ENCODE results near the gene DDX41. TPM values are rescaled to one million over a fixed set of nuclear protein-coding genes. Genes with fewer than 3 reads are reported as not detected.

The DDX41 gene
- total and polyA plus RNA-seq, 2 of the 13 experiments (the other 11 are each of a cell fraction or from before 2014, with no cell fraction given) = 62.8 to 105 TPM

- TF ChIP-seq, protein P1, sequence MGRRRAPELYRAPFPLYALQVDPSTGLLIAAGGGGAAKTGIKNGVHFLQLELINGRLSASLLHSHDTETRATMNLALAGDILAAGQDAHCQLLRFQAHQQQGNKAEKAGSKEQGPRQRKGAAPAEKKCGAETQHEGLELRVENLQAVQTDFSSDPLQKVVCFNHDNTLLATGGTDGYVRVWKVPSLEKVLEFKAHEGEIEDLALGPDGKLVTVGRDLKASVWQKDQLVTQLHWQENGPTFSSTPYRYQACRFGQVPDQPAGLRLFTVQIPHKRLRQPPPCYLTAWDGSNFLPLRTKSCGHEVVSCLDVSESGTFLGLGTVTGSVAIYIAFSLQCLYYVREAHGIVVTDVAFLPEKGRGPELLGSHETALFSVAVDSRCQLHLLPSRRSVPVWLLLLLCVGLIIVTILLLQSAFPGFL (CRISPR knock-in tag; IDR thresholded peaks at IDR 0.05) = no peak
- TF ChIP-seq CBX1 (IDR thresholded peaks at IDR 0.05; ENCODE audit: low read depth) (no peak), RXRB (CRISPR knock-in tag; IDR thresholded peaks at IDR 0.05; ENCODE audit: borderline replicate concordance) (no peak), MIER3 (CRISPR knock-in tag; IDR thresholded peaks at IDR 0.05; ENCODE audit: borderline replicate concordance) (no peak), NCOR1 (IDR thresholded peaks at IDR 0.05; ENCODE audit: borderline replicate concordance, low read length) (no peak)
Measured at GRCh38 chr5:177530638-177531037, 13.9 kb upstream of the DDX41 start (continued).

DNA sequence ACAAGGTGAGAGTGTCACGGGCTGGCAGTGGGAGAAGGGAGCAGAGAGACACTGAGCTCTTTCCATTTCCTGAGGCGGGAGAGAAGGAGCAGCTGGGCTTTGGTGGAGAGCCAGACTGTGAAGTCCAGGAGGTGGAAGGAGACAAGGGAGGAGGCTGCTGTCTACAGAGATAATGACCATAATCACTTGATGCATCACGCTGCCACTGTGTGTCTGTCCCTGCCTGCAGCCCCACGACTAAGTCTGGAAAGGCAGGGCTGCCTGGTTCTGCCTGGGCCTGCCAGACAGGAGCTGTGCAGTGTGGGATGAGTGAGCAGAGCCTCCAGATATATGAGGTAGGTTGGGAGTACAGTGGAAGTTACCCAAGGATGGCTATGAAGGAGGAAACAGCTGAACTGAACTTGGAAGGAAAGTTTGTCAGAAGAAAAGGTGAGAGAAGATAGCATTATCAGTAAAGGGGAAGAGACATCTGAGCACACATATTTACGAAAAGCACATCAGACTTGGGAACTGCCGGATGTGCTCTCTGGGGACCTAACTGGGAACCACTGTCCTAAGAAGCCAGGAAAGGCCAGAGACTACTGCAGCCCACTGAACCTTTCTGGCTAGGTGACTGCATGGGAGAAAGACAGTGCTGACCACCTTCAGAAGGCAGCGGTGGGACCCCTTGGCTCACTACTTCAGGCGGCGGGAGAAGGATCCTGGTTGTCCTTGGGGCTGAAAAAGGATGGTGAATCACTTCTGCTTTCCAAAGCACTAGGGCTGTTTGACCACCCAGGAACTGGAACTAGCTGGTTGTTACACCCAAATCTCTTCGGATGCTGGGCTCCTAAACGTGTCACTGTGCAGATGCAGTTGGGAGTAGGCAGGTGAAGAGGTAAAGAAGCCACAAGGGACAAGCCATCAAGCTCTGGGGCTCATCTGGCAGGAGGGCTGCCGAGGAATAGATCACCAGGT lies 12.8 kb upstream of the DDX41 start:
- ChIA-PET CTCF (ENCODE audit: low intra/inter-chr PET ratio, low total read pairs) (no interaction called here), POLR2A (no interaction called here)
- no TSS peak for BruUV-seq (replicated peaks)
- FAIRE-seq = no peak
- Histone ChIP-seq H2AFZ (ENCODE audit: low read length) (no peak overlapping the region), H3K27ac (ENCODE audit: extremely low read length, insufficient read depth, low read length) (no peak overlapping the region), H3K79me2 (ENCODE audit: insufficient read depth, low read length) (no peaks in the 10 kb centered on the region), H3K4me1 (ENCODE audit: insufficient read depth, low read length) (no peaks in the 10 kb centered on the region), H3K9ac (ENCODE audit: insufficient read depth, low read depth, low read length) (no peak overlapping the region), H3K4me2 (ENCODE audit: low read depth, low read length) (no peak overlapping the region), H4K20me1 (ENCODE audit: insufficient read depth, low read length) (no peaks in the 10 kb centered on the region), H3K36me3 (replicated peaks in 1 of 2; ENCODE audit: control insufficient read depth in 1 of 2, insufficient read depth in 2 of 2, low read length in 2 of 2) (peaks cover 42 to 91% of the 10 kb centered on the region in 2 experiments), H3K9me3 (ENCODE audit: low read length) (no peaks in the 10 kb centered on the region), H3K4me3 (replicated peaks in 1 of 3; ENCODE audit: insufficient read depth in 1 of 3, low read depth in 2 of 3, low read length in 3 of 3) (no peak overlapping the region), H3K27me3 (ENCODE audit: control insufficient read depth in 1 of 2, insufficient read depth in 2 of 2, low read length in 2 of 2) (no peaks in the 10 kb centered on the region)
- WGBS (ENCODE audit: low lambda C conversion rate) = 93% methylated on average over 9 of the region's 12 CpGs
- in situ Hi-C loops (cut with HindIII; ENCODE audit: extremely low pct_ligation_motif_present, low pct_unique_long_range_greater_than_20kb) (no loop called here), intact Hi-C loops (cut with micrococcal nuclease; ENCODE audit: unreplicated experiment) (no loop called here)
- no peak for DNase-seq (ENCODE audit: low spot score)
- ATAC-seq = no peak
- TF ChIP-seq CSRNP2 (CRISPR knock-in tag; conservative IDR thresholded peaks at IDR 0.05; ENCODE audit: low read depth) (no peak), SCMH1 (CRISPR knock-in tag; IDR thresholded peaks at IDR 0.05; ENCODE audit: borderline replicate concordance) (no peak), KDM5B (CRISPR knock-in tag; IDR thresholded peaks at IDR 0.05; ENCODE audit: borderline replicate concordance) (no peak), ZZZ3 (CRISPR knock-in tag; IDR thresholded peaks at IDR 0.05; ENCODE audit: borderline replicate concordance) (no peak), KLF16 (CRISPR knock-in tag; IDR thresholded peaks at IDR 0.05) (no peak), NFYC (CRISPR knock-in tag; IDR thresholded peaks at IDR 0.05) (no peak), BRD4 (CRISPR knock-in tag; IDR thresholded peaks at IDR 0.05) (no peak), ZNF296 (CRISPR knock-in tag; conservative IDR thresholded peaks at IDR 0.05) (no peak), SRSF9 (IDR thresholded peaks at IDR 0.05; ENCODE audit: borderline replicate concordance, insufficient read depth, low read depth, low read length, poor library complexity, severe bottlenecking) (no peak), FLYWCH1 (CRISPR knock-in tag; IDR thresholded peaks at IDR 0.05) (no peak), GATAD1 (CRISPR knock-in tag; IDR thresholded peaks at IDR 0.05) (no peak), ASH2L (IDR thresholded peaks at IDR 0.05; ENCODE audit: insufficient read length, low read depth, low read length) (no peak), ZBTB20 (CRISPR knock-in tag; IDR thresholded peaks at IDR 0.05; ENCODE audit: borderline replicate concordance, low read depth) (no peak), ZNF674 (CRISPR knock-in tag; IDR thresholded peaks at IDR 0.05; ENCODE audit: low read depth) (no peak)
- TF ChIP-seq, protein P1 (CRISPR knock-in tag; IDR thresholded peaks at IDR 0.05) = no peak

Measured in HepG2 (cell line).